HEK293 (cell line): ENCODE measurements around the gene APOL3.

Experiments
- CTCF ChIP-seq: fragments of 450-650 bp; formaldehyde crosslinking; IDR thresholded peaks from 2 replicates; pipeline ENCODE4 v1.5.1; 2016; ENCODE audit warnings: missing biosample characterization, missing genetic modification characterization
- OVOL3 ChIP-seq: fragments of 450-650 bp; formaldehyde crosslinking; IDR thresholded peaks from 2 replicates; pipeline ENCODE4 v1.5.1; 2016; ENCODE audit warnings: missing biosample characterization, missing genetic modification characterization
- ZBTB7A ChIP-seq: fragments of 450-650 bp; formaldehyde crosslinking; IDR thresholded peaks from 2 replicates; pipeline ENCODE4 v1.5.1; 2016; ENCODE audit warnings: low read depth, missing biosample characterization, missing genetic modification characterization
- ZEB2 ChIP-seq: fragments of 450-650 bp; formaldehyde crosslinking; IDR thresholded peaks from 2 replicates; pipeline ENCODE4 v1.5.1; 2016; ENCODE audit warnings: missing biosample characterization, missing genetic modification characterization
- ZNF433 ChIP-seq: fragments of 450-650 bp; formaldehyde crosslinking; IDR thresholded peaks from 2 replicates; pipeline ENCODE4 v1.5.1; 2016; ENCODE audit warnings: missing biosample characterization, missing genetic modification characterization, low read depth
- ZNF561 ChIP-seq: fragments of 450-650 bp; IDR thresholded peaks from 2 replicates; pipeline ENCODE4 v1.5.1; 2018; ENCODE audit warnings: missing biosample characterization, missing genetic modification characterization, borderline replicate concordance
- ZNF624 ChIP-seq: fragments of 450-650 bp; formaldehyde crosslinking; IDR thresholded peaks from 2 replicates; pipeline ENCODE4 v1.5.1; 2017; ENCODE audit warnings: missing biosample characterization, missing genetic modification characterization
- ZNF629 ChIP-seq: fragments of 450-650 bp; formaldehyde crosslinking; IDR thresholded peaks from 2 replicates; pipeline ENCODE4 v1.5.1; 2017; ENCODE audit warnings: missing biosample characterization, missing genetic modification characterization
- TF ChIP-seq, protein P1 (sequence below): fragments of 450-650 bp; formaldehyde crosslinking; IDR thresholded peaks from 2 replicates; pipeline ENCODE4 v1.5.1; 2016; ENCODE audit warnings: missing biosample characterization, missing genetic modification characterization
- TF ChIP-seq, protein P2 (sequence below): fragments of 450-650 bp; formaldehyde crosslinking; IDR thresholded peaks from 2 replicates; pipeline ENCODE4 v1.5.1; 2016; ENCODE audit warnings: missing biosample characterization, missing genetic modification characterization

GRCh38 chr22:36103891-36104290 lies 56.7 kb downstream of the APOL3 start:
- TF ChIP-seq ZNF561 (tag by site-specific recombination) (no peak), ZNF433 (tag by site-specific recombination) (no peak), CTCF (no peak), ZEB2 (tag by site-specific recombination) (no peak), OVOL3 (tag by site-specific recombination) (no peak), ZBTB7A (tag by site-specific recombination) (no peak), ZNF629 (no peak), ZNF624 (tag by site-specific recombination) (no peak)
- TF ChIP-seq, protein P1, sequence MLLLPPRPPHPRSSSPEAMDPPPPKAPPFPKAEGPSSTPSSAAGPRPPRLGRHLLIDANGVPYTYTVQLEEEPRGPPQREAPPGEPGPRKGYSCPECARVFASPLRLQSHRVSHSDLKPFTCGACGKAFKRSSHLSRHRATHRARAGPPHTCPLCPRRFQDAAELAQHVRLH (tag by site-specific recombination), result no peak
- TF ChIP-seq, protein P2, sequence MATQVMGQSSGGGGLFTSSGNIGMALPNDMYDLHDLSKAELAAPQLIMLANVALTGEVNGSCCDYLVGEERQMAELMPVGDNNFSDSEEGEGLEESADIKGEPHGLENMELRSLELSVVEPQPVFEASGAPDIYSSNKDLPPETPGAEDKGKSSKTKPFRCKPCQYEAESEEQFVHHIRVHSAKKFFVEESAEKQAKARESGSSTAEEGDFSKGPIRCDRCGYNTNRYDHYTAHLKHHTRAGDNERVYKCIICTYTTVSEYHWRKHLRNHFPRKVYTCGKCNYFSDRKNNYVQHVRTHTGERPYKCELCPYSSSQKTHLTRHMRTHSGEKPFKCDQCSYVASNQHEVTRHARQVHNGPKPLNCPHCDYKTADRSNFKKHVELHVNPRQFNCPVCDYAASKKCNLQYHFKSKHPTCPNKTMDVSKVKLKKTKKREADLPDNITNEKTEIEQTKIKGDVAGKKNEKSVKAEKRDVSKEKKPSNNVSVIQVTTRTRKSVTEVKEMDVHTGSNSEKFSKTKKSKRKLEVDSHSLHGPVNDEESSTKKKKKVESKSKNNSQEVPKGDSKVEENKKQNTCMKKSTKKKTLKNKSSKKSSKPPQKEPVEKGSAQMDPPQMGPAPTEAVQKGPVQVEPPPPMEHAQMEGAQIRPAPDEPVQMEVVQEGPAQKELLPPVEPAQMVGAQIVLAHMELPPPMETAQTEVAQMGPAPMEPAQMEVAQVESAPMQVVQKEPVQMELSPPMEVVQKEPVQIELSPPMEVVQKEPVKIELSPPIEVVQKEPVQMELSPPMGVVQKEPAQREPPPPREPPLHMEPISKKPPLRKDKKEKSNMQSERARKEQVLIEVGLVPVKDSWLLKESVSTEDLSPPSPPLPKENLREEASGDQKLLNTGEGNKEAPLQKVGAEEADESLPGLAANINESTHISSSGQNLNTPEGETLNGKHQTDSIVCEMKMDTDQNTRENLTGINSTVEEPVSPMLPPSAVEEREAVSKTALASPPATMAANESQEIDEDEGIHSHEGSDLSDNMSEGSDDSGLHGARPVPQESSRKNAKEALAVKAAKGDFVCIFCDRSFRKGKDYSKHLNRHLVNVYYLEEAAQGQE (tag by site-specific recombination), result no peak
